GM19395 (cell line): Measurements from ENCODE around the gene SLC18A2.
"Not testable (repeated sequence)": the region's sequence is repeated elsewhere in the genome, so short reads cannot be mapped to it uniquely, and the experiment has no call there.

Experiments used
- ATAC-seq: cut with Tn5 transposase; IDR thresholded peaks from one replicate; pipeline ENCODE4 v1.9.1; 2021; ENCODE audit warnings: mild to moderate bottlenecking, moderate library complexity; ENCODE audit not compliant: unreplicated experiment

Gene SLC18A2

GRCh38 chr10:117262291-117262902, 21.5 kb downstream of the SLC18A2 start:
- no peak for ATAC-seq

GRCh38 chr10:117262903-117263293, 22.0 kb downstream of the SLC18A2 start:
- ATAC-seq = no peak

- ATAC-seq = no peak
Measured at GRCh38 chr10:117264782-117265181, 23.9 kb downstream of the SLC18A2 start.

GRCh38 chr10:117266400-117266799, 25.5 kb downstream of the SLC18A2 start:
- no peak for ATAC-seq

GRCh38 chr10:117266812-117267211, 25.9 kb downstream of the SLC18A2 start:
- ATAC-seq = no peak

GRCh38 chr10:117268258-117268657, 27.3 kb downstream of the SLC18A2 start:
- no peak for ATAC-seq

- no peak for ATAC-seq
Measured at GRCh38 chr10:117268907-117269306, 28.0 kb downstream of the SLC18A2 start.

- ATAC-seq = no peak
Measured at GRCh38 chr10:117271427-117271826, 30.5 kb downstream of the SLC18A2 start.

- ATAC-seq = no peak
Measured at GRCh38 chr10:117272195-117273076, 31.5 kb downstream of the SLC18A2 start.

- no peak for ATAC-seq
Measured at GRCh38 chr10:117273980-117274379, 33.1 kb downstream of the SLC18A2 start.

- no peak for ATAC-seq
Measured at GRCh38 chr10:117274509-117274908, 33.6 kb downstream of the SLC18A2 start.

- no peak for ATAC-seq
Measured at GRCh38 chr10:117275121-117275520, 34.2 kb downstream of the SLC18A2 start.

GRCh38 chr10:117277675-117278074, 36.8 kb downstream of the SLC18A2 start:
- no peak for ATAC-seq

GRCh38 chr10:117284716-117285494, 44.0 kb downstream of the SLC18A2 start:
- ATAC-seq = no peak

GRCh38 chr10:117290872-117291271, 50.0 kb downstream of the SLC18A2 start:
- not testable (repeated sequence) for ATAC-seq

GRCh38 chr10:117294039-117294645, 53.2 kb downstream of the SLC18A2 start:
- no peak for ATAC-seq

- ATAC-seq = no peak
Measured at GRCh38 chr10:117294735-117295134, 53.8 kb downstream of the SLC18A2 start.

- no peak for ATAC-seq
Measured at GRCh38 chr10:117298219-117298618, 57.3 kb downstream of the SLC18A2 start.

- no peak for ATAC-seq
Measured at GRCh38 chr10:117299435-117299834, 58.5 kb downstream of the SLC18A2 start.

GRCh38 chr10:117300671-117301070, 59.8 kb downstream of the SLC18A2 start:
- no peak for ATAC-seq

GRCh38 chr10:117303451-117303850, 62.5 kb downstream of the SLC18A2 start:
- not testable (repeated sequence) for ATAC-seq
